GM19467 (cell line): ENCODE results near the gene ARHGAP25.

Experiments used
- ATAC-seq: cut with Tn5 transposase; IDR thresholded peaks from one replicate; pipeline ENCODE4 v1.9.1; 2021; ENCODE audit warnings: mild to moderate bottlenecking, moderate library complexity; ENCODE audit not compliant: unreplicated experiment

The ARHGAP25 gene

DNA sequence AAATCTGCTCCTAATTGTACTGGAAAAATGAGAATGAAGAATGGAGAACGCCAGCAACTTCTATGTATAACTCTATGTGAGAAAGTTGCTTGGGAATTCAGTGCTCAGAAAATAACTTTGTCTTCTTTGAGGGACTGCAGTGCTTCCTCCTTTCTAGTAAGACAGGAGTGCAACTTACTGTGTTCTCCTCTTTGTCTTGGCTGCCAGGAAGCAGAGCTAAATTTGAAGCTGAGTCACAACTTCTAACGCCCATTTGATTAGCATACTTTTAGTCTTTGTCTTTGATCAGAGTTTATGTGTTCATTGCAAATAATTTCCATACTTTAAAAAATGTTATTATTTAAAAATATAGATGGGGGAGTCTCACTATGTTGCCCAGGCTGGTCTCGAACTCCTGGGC, 6.6 kb downstream of the ARHGAP25 start:
- no peak for ATAC-seq

DNA sequence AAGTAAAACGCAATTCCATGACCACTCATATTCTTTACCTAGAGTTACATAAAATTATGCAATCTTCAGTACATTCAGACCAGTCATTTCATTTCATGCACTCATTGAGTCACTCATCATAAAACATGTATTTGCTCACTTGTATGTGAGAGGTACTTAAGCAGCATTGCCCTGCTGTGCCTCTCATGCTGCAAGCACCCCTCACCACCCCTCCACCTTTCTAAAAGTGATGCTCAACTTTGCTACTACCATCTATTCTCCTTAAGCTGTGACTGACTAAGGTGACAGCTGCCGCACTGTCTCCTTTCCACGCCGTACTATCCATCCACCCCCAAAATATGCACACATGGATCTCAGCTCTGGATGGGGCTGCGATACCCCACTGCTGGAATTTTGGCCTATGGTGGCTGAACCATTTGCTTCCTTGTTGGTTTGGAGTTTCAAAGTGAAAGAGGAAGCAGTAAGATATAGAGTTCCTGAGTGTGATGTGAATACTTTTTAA, 7.2 kb downstream of the ARHGAP25 start:
- ATAC-seq: no peak

DNA sequence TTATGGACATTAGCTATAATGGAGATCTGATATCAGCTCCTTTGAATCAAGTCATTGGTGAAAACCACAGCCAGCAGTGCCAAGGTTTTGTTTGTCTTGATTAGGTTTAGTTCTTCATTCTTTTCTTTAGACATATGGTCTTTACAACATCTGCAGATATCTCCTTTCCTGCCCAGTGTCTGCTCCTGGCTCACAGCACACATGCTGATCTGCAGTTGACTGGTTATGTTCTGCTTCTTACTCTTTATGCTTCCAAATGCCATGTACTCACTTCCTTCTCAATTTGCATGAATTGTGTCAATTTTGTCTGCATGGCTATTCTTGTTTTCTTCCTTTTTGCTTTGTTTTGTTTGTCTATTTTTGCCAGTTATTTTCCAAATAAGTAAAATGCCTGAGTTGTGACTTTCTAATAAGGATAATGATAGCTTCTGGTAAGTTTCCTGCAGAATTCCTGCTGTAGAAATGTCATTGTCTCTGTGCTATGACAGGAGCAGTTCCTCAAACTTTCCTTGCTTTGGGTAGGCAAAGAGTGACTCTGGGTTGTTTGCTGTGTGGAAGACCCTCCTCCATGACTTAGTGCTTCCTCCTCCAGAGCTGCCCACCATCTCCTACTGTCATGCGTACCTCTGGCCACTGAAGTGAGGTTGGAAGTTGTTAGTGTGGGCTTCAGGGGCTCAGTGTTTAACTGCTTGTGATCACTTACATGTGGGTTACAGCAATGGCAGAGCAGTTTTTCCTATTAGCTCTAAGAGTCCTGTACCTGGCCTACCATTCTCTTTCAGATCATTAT, 8.2 kb downstream of the ARHGAP25 start:
- ATAC-seq: no peak

DNA sequence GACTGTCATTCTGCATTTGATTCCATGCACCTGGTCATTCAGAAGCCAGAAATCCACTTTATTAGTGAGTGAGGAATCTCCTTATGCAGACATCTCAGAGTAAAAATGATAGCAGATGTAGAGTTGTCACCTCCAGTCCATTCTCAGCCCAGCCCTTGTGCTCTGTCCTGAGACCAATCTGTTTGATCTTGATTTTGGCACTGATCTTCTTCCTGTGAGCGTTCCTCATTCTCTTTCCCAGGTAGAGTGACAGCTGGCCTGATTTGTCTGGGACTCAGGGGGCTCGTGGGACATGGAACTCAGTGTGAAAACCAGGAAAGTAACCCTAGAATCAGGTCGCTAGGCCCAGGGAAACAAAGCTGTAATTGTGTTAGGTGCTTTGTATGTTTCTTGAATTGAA, 8.9 kb downstream of the ARHGAP25 start:
- ATAC-seq: no peak

DNA sequence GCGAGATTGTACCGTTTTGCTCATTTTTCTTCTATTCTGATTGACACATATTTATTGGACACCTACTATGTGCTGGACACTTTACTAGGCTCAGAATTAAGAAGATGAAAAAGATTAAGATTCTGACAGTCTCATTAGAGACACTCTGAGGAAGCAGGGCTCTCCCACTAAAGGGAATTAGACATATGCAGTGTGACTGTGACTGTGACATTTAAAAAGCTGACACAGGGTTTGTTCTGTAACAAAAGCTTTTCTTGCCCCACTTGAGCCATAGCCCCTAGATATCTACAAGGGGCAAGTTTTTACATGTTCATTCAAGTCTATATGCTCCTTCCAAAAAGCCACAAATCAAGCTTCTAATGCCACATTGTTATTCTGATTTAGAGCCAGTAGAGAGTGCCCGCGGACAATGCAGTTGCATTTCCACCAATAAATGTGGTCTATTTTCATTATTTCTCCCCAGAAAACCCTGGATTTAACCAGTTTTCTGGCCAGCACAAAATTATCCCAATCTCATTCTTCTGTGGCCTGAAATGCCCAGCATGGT, 9.8 kb downstream of the ARHGAP25 start:
- no peak for ATAC-seq

DNA sequence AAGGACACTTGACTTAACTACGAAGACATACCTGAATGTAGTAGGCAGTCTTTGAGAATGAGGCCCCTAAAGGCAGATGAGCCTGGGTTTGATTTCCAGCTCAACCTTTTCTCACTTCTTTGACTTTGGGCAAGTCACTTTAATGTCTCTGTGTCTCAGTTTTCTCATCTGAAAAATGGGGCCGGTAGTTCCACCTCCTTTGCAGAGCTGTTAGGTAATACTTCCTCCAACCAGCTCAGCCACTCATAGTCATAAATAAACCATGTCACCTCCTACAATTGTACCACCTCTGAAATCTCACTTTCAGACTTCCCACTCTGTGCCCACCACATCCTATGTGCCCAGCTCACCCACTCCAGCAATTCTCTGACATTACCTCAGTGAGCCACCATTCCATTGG, 10.4 kb downstream of the ARHGAP25 start:
- ATAC-seq: no peak

DNA sequence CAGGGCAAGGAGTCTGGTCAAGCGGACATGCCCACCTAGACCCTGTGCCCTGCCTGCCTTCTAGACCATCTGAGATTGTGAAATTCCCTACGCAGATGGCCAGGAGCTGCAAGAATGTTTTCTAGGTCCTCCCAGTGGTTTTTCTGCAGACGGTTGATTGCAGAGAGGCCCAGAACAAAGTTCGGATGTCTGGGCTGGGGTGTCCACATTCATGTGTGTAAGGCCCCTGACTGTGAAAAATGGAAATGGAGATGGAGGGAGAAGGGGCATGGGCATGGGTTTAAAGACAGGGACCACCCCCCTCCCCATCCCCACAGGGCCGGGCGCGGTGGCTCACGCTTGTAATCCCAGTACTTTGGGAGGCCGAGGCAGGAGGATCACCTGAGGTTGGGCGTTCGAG, 11.8 kb downstream of the ARHGAP25 start:
- no peak for ATAC-seq

DNA sequence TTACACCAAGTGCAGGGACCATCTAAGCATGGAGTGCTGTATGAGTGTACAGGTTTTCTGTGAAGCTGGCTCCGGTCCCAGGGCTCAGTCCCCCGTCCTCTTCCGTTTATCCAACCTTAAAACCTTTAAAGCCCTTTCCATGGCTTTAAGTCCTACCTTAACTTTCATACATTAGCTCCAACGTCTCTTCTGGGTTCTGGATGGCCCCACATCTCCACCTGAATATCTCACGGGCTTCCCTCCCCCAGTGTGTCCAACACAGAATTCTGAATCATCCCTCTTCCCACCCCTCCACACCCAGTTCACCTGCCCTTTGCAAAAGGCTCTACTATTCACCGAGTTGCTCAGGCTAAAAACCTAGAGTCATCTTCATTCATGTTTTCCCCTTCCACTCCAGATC, 12.8 kb downstream of the ARHGAP25 start:
- no peak for ATAC-seq

DNA sequence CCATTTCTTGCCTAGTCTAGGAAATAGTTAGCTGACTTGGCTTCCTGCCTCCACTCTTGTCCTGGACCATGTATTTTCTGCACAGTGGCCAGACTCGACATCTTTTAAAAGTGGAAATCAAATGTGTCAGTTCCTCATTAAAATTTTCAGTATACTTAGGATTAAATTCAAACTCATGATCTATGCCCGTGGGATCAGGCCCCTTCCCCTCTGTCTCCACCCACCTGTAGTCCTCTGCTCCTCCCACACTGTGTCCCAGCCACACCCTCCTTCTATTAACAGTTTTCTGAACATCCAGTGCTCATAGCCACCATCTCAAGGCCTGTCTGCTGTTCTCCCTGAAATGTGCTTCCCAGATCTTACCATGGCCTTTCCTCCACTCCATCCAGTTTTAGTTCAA, 13.3 kb downstream of the ARHGAP25 start:
- ATAC-seq: no peak

DNA sequence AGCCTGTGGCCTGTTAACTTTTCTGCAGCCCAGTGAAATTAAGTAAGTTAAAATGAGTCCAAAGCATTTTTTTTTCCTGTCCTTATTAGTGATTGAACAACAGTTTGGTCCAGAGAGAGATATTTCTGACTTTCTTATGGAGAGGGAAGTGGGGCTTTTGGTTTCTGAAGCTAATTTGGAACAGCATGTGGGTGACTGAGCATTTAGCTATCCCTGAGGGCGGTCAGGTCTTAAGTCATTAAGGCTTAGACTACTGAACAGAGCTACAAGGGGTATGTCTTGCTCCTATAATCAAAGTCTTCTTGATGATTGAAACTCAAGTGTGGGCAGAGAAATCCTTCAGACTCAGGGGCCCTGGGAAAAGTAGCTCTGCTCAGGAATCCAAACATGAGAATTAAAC, 14.0 kb downstream of the ARHGAP25 start:
- ATAC-seq: no peak

DNA sequence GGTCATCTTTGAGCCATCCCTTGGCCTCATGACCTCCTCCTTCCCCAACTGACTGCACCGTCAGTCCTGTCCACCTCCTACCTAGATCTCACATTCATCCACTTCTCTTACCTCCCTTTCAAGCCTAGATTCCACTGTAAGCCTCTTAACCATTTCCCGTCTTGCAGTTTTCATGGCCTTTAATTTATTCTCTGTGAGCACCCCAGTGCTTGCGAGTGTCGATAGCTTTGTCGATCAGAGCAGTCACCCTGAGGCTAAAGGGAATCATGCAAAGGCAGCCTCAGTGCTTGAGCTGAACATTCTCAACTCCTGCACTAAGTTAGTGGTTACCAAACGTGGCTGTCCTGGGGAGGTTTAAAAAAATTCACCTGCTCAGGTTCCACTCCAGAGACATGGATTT, 14.7 kb downstream of the ARHGAP25 start:
- ATAC-seq: no peak

DNA sequence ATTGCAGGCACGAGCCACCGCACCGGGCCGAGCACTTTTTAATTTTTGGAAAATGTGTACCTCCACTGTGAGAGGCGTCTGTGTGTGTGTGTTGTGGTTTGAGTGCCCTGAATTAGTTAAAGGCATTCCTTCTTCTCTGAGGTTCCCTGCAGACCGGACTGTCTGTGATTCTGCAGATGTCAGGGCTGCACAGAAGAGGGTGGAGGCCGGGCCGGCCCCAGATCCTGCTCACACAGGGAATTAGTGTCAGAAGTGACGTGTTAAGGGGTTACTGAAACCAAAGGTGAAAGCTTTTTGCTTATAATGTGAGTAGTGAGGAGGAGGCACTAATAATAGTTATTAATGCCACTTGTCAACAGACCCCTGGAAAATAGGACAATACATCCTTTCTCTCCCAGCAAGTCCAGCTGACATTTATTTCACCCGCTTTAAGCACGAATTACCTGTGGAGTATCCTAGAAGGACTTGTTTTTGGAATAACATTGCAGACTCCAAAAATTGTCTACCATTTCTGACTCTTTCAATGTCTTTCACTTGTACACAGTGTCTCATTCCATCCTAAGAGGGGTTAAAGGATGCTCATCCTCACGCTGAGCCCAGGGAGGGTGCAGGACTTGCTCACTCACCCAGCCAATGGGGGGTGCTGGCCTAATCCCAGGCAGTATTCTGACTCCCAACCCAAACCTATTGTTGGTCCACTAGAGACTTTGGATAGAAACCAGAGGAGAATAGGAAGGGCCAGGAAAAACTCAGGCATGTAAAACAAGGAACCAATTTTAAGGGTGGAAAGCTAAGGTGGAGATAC, 16.2 kb downstream of the ARHGAP25 start:
- ATAC-seq: no peak

DNA sequence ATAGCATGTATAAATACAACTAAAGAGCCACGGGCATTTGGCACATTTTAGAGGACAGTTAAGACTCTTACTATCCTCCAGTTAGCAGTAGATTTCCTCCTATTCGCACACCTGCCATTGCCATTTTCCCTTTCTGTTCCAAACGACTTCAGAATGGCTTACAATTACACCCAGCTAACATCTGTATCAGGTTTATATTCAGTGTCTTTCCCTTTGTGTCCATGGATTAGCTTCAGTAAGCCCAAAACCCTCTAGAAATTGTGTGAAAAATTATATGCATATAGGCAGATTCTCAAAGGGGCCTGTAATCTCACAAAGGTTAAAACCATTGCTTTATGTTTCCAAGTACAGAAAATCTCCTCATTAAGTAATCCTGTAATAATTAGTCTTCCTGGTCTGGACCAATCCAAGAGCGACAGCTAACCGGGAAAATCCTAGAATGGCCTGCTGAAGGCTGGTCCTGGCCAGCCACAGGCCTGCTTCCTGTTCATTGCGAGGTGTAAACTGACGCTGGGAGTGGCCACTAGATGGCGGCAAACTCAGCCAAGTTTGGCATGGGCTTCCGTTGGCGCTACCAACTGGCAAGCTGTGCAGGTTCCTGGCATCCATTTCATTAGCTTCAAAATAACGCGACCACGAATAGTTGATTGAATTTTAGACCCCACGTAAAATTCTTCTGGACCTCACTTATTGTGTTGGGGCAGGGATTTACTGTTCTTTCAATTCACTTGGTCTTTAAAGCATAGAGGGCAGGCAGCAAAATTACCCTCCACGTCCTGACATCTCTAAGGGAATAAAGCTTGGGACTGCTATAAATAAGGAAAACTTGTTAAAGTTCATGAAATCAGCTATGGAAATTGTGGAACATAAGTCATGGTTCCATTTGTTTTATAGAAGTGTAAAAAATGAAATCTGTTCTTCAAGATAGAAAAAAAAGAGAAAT, 17.1 kb downstream of the ARHGAP25 start:
- peak; percentile 97 for ATAC-seq

DNA sequence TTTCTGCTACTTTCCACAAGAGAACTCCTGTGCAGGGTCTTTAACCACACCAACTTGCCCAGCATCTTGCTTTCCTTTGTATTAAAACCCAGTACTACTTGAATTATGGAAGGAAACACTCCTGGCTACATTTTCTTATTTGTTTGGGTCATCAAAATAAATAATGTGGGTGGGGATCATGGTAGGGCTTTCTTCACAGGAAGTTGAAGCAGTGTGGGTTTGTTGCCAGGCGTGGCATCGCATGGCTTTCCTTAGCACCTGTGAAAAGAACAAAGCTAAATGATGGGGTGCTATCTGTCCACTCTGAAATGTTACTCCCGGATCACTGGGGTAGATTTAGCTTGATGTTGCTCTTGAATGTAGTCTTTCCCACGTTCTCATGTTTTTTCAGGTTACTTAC, 18.7 kb downstream of the ARHGAP25 start:
- no peak for ATAC-seq

DNA sequence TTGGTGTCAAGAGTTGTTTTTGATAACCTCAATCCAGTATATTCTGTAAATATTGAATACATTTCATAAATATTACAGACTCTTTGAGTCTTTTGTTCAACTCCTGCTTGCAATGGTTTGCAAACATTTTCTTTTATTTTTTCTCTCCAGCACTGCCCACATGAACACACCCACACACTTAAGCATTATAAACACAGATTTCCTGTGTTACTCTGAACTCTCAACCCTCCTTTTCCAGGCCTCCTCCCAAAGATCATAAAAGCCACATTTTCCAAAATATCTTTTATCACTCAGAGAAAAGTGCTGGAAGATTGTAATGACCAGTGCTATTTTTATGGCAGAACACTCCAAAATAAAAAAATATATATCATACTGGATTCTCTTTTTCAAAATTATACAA, 20.5 kb downstream of the ARHGAP25 start:
- ATAC-seq: no peak

DNA sequence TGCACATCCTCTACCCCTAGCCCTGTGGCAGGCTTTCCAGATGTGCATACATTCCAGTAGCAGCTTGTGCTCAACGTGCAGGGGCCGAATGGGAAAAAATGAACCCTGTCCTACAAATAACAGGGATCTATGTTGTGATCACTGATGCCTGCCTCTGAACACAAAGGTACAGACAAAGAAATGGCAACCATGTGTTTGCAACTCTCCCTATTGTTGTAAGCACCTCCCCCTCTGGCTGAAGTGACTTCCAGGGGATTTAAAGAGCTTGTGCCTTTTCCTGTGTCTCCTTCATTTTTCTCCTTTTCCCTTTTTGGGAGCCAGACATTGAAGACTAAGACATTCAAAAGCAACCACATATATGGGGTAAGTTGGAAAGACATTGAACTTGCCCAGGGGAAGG, 21.6 kb downstream of the ARHGAP25 start:
- no peak for ATAC-seq

DNA sequence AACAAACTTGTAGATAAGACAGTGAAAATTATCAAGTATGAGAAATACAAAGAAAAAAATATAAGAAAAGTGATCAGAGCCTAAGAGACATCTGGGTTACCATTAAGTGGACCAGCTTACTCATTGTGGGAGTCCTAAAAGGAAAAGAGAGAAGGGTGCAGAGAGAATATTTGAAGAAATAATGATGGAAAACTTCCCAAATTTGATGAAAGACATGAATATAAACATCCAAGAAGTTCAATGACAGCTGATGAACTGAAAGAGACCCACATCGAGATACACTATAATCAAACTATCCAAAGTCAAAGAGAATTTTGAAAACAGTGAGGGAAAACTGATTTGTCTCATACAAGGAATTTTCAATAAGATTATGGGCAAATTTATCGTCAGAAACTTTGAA, 22.5 kb downstream of the ARHGAP25 start:
- ATAC-seq: no peak

DNA sequence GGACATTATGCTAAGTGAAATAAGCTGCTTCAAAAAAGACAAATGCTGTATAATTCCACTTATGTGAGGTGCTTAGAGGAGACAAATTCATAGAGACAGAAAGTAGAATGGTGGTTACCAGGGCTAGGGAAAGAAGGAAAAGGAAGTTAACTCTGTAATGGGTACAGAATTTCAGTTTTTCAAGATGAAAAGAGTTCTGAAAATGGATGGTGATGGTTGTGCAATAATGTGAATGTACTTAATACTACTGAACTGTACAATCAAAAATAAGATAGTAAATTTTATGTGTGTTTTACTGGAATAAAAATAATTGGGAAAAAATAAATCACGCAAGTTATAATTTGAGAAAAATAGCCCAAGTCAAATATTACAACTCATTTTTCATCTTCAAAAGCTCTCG, 27.5 kb downstream of the ARHGAP25 start:
- ATAC-seq: no peak

DNA sequence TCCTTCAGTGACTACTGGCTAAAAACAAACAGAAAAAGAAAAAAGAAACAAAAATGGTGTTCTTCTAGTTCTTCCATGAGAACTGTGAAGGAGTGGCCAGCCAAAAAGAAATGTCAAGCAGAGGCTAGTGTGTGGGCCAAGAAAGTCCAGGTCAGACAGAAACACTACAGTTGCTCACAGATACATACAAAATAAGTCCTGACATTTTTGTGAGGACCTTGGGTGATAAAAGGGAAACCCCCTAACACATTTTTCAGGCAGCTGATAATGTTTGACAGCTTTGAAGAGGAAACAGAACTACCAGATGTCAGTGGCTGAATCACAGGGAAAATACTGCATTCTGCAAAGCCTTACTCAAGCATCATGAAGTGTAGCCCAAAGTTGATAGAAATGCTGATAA, 28.1 kb downstream of the ARHGAP25 start:
- no peak for ATAC-seq

DNA sequence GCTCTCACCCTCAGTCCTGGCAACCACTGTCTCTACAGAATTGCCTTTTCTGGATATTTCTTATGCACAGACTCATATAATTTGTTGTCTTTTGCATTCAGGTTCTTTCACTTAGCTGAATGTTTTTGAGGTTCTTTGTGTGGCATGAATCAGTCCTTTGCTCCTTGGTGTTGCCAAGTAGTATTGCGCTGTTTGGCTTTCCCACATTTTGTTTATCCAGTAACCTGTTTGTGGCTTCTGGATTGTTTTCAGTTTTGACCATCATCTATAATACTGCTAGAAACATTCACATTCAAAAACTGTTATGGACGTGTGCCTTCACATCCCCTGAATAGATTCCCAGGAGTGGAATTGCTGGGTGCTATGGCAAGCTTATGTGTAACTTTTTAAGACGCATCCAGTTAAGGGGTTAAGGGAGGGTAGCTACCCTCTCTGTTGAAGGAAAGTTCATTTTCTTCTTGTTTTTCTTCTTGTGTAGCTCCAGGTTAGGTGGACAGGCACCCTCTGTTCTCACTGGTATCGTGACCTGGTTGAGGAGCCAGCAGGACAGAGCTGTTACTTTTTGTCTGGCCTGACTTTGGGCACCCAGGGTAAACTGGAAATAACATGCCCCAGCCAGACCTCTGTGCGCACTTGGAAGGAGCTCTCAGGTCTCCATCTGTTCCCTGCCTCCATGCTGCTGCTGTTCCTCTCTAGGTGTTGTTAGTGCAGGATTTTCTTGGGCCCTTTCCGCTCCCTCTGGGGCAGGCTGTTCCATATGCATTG, 29.6 kb downstream of the ARHGAP25 start:
- ATAC-seq: no peak
